Activated naive CD8-positive, alpha-beta T cell treated with anti-CD3 and anti-CD28 coated beads, Interleukin-2, amount 50 U/mL, for 24 hours (primary cell): Measurements from ENCODE around the gene SYNE3.
A peak's percentile ranks its signal among the peaks of the same experiment; 100 is the strongest.

Experiments used
- ATAC-seq: fragments of 150-1000 bp; cut with Tn5 transposase; one replicate; pipeline ENCODE4 v1.10.0; 2021
- DNase-seq: peaks from one replicate; pipeline ENCODE4 v3.0.0; 2021
- H3K27ac Mint-ChIP-seq: one replicate; pipeline ENCODE4 v1.8.0; 2021; ENCODE audit warnings: mild to moderate bottlenecking, mixed read lengths
- H3K27me3 Mint-ChIP-seq: one replicate; pipeline ENCODE4 v1.8.0; 2021; ENCODE audit warnings: mixed read lengths
- H3K36me3 Mint-ChIP-seq: one replicate; pipeline ENCODE4 v1.8.0; 2021; ENCODE audit warnings: low read depth, mixed read lengths
- H3K4me1 Mint-ChIP-seq: one replicate; pipeline ENCODE4 v1.8.0; 2021; ENCODE audit warnings: mixed read lengths
- H3K4me3 Mint-ChIP-seq: one replicate; pipeline ENCODE4 v1.8.0; 2021; ENCODE audit warnings: mild to moderate bottlenecking, moderate library complexity, mixed read lengths
- H3K9me3 Mint-ChIP-seq: one replicate; pipeline ENCODE4 v1.8.0; 2021; ENCODE audit warnings: mixed read lengths

SYNE3 gene, protein sequence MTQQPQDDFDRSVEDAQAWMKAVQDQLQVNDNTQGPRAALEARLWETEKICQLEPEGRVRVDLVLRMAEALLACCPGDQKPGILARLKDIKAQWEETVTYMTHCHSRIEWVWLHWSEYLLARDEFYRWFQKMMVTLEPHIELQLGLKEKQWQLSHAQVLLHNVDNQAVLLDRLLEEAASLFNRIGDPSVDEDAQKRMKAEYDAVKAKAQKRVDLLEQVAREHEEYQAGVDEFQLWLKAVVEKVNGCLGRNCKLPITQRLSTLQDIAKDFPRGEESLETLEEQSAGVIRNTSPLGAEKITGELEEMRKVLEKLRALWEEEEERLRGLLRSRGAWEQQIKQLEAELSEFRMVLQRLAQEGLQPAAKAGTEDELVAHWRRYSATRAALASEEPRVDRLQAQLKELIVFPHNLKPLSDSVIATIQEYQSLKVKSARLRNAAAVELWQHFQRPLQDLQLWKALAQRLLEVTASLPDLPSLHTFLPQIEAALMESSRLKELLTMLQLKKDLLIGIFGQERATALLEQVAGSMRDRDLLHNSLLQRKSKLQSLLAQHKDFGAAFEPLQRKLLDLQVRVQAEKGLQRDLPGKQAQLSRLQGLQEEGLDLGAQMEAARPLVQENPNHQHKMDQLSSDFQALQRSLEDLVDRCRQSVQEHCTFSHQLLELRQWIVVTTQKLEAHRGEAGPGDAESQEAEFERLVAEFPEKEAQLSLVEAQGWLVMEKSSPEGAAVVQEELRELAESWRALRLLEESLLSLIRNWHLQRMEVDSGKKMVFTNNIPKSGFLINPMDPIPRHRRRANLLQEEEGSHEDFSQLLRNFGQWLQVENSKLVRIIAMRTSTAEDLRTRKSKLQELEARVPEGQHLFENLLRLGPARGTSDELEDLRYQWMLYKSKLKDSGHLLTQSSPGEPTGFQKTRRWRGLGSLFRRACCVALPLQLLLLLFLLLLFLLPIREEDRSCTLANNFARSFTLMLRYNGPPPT

DNA sequence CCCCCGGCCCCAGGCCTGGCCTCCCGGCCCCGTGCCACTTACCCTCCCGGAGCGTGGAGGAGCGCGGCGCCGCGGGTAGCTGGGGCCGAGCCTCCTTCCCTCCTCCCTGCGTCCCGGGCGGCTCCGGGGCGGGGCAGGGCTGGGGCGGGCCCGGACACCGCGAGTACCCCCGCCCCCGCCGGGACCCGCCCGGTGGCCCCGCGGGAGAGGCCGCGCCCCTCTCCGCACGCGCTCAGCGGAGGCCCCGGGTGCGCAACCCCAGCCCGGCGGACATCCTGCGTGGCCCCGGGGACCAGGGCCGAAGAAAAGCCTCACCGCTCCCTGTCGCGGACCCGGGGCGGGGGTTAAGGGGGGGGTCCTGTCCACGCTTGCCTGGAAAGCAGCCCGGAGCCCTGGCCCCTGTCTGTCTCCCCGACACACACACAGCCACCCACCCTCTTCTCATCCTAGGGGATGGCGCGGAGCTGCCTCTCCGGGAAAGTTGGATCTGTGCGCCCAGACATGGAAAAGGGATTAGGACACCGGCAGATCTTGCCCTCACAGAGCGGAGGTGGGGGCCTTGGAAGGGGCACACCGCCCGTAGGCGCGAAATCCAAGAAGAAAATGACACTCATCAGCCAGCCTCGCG is at the start of gene SYNE3:
TSS of gene SYNE3 (minus strand) at position 97 of the 628 bp plus-strand sequence. CDS start 40,829 bp downstream, outside the sequence.
- no peaks in the 10 kb centered on the region for H3K27me3 Mint-ChIP-seq
- H3K27ac Mint-ChIP-seq, result peak within 1 kb of the TSS; percentile 98
- DNase-seq (peak; percentile 73), ATAC-seq (peak; percentile 65)
- H3K4me1 Mint-ChIP-seq, result peaks cover 74% of the 10 kb centered on the region
- peak within 1 kb of the TSS; percentile 87 for H3K4me3 Mint-ChIP-seq
- peaks cover 4% of the 10 kb centered on the region for H3K36me3 Mint-ChIP-seq
- H3K9me3 Mint-ChIP-seq, result no peaks in the 10 kb centered on the region

DNA sequence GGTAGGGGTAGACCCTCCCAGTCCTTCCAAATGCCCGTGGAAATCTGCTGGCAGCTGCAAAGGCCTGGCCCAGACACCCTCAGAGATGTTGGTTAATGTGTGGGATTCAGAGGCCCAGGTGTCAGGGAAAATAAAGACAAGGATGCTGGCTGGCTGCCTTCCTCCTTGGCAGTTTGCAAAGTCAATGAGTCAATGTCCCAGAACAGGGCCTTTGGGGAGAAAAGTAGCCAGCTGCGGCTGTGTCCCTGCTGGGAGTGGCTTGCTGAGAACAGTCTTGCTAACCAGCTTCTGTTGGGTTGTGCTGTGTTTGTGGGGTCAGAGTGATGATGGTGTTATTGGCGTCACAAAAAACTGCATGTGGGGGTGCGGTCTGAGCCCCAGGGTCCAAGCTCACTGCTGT is 47.6 kb upstream of the SYNE3 start:
- DNase-seq (no peak), ATAC-seq (no peak)
- Mint-ChIP-seq H3K36me3 (no peaks in the 10 kb centered on the region), H3K27ac (no peak overlapping the region), H3K9me3 (no peaks in the 10 kb centered on the region), H3K4me3 (no peak overlapping the region), H3K4me1 (peaks cover 3% of the 10 kb centered on the region), H3K27me3 (peaks cover 6% of the 10 kb centered on the region)

DNA sequence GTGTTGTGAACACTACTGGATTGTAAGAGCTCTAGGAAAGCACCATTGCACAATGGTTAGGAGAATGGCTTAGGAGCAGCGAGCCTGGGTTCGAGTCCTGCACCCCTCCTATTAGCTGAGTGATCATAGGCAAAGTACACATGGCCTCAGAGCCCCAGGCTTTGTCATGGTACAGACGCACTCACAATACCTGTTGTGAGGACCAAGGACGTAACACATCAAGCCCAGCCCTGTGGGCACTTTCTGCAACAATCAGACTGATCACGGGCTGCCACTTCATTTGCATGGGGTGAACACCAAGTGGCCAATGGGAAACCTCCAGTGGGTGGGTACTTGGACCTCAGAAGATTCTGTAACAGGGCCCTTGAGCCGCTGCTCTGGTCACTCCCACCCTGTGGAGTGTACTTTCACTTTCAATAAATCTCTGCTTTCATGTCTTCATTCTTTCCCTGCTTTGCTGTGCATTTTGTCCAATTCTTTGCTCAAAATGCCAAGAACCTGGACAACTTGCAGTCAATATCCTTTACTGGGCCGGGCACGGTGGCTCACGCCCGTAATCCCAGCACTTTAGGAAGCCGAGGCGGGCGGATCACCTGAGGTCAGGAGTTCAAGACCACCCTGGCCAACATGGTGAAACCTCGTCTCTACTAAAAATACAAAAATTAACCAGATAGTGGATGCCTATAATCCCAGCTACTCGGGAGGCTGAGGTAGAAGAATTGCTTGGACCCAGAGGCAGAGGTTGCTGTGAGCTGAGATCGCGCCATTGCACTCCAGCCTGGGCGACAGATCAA is 46.6 kb upstream of the SYNE3 start:
- DNase-seq (no peak), ATAC-seq (no peak)
- no peak overlapping the region for H3K4me3 Mint-ChIP-seq
- H3K27me3 Mint-ChIP-seq, result peaks cover 6% of the 10 kb centered on the region
- H3K27ac Mint-ChIP-seq, result no peak overlapping the region
- no peaks in the 10 kb centered on the region for H3K9me3 Mint-ChIP-seq
- peaks cover 3% of the 10 kb centered on the region for H3K4me1 Mint-ChIP-seq
- no peaks in the 10 kb centered on the region for H3K36me3 Mint-ChIP-seq

DNA sequence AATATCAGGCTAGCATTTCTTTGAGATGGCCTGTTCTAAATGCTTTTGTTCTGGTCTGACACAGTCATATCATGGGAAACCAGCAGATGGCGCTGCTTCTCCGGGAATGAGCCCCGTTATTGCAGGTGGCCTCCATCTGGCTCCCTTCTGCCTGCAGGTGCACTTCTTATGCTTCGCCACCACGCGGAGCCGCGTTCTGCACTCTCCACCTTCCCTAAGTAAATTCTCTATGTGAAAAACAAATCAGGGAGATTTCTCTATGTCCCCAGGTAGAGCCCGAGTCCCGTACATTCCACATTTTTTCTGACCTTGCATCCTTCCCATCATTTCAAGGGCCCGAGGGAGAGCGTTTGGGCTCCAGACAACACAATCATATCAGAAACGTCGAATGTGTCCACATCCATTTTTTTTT is 44.6 kb upstream of the SYNE3 start:
- Mint-ChIP-seq H3K4me1 (peaks cover 3% of the 10 kb centered on the region), H3K4me3 (no peak overlapping the region), H3K27ac (no peak overlapping the region), H3K36me3 (no peaks in the 10 kb centered on the region), H3K9me3 (no peaks in the 10 kb centered on the region), H3K27me3 (peaks cover 6% of the 10 kb centered on the region)
- DNase-seq, result peak; percentile 90
- peak; percentile 91 for ATAC-seq

DNA sequence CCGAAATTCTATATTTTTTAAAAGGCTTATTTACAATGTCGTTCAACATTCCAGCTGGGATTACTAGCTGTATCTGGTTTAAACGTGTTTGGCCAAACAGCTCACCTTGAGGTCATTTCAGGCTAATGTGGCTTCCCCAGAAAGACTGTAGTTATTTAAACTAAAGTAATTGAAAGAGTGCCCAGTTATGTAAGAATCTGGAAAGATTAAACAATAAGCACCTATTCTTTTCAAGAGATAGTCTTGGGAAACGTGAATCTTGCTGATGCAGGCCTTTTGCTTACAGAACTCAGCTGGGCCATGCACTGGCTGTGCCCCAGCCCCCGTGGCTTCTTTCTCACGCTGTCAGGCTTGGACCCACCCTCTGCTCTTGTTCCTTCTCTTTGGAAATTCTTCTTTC is 42.8 kb upstream of the SYNE3 start:
- no peak for DNase-seq
- H3K27me3 Mint-ChIP-seq, result peaks cover 6% of the 10 kb centered on the region
- H3K4me3 Mint-ChIP-seq, result no peak overlapping the region

DNA sequence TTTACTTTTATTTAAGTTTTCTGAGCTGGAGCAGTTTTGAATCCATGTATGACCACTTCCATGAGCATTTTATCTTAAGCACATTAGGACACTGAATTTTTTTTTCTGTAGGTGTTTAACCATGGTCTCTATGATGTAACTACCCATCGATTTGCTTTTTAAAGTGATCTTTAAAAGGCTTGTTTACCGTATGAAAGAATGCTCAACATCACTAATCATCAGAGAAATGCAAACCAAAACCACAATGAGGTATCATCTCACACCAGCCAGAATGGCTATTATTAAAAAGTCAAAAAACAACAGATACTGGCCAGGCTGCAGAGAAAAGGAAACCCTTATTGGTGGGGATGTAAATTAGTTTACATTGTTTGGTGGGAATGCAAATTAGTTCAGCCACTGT is 41.4 kb upstream of the SYNE3 start:
- H3K4me1 Mint-ChIP-seq, result peaks cover 3% of the 10 kb centered on the region
- ATAC-seq, result no peak
- H3K27ac Mint-ChIP-seq, result no peak overlapping the region
- no peaks in the 10 kb centered on the region for H3K9me3 Mint-ChIP-seq
- no peak for DNase-seq
- H3K36me3 Mint-ChIP-seq, result no peaks in the 10 kb centered on the region
- no peak overlapping the region for H3K4me3 Mint-ChIP-seq
- peaks cover 6% of the 10 kb centered on the region for H3K27me3 Mint-ChIP-seq

More for the DNA sequence above, 42.8 kb upstream of the SYNE3 start:
- Mint-ChIP-seq H3K4me1 (peaks cover 3% of the 10 kb centered on the region), H3K27ac (no peak overlapping the region), H3K36me3 (no peaks in the 10 kb centered on the region), H3K9me3 (no peaks in the 10 kb centered on the region)
- ATAC-seq, result no peak

DNA sequence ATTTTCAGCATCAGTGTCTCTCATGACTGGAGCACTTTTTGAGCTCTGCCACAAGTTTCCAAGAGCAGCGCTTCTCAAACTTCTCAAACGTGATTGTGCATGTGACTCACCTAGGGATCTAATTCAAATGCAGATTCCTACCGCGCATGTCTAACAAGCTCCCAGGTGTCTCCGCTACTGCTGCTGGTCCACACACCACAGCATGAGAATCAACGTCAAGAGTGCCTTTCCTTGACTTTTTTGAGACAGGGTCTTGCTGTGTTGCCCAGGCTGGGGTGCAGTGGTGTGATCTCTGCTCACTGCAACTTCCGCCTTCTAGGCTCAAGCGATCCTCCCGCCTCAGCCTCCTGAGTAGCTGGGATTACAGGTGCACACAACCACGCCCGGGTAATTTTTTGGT is 40.8 kb upstream of the SYNE3 start:
- Mint-ChIP-seq H3K27ac (no peak overlapping the region), H3K4me3 (no peak overlapping the region), H3K9me3 (no peaks in the 10 kb centered on the region), H3K27me3 (peaks cover 6% of the 10 kb centered on the region), H3K4me1 (peaks cover 3% of the 10 kb centered on the region), H3K36me3 (no peaks in the 10 kb centered on the region)
- ATAC-seq (no peak), DNase-seq (no peak)

DNA sequence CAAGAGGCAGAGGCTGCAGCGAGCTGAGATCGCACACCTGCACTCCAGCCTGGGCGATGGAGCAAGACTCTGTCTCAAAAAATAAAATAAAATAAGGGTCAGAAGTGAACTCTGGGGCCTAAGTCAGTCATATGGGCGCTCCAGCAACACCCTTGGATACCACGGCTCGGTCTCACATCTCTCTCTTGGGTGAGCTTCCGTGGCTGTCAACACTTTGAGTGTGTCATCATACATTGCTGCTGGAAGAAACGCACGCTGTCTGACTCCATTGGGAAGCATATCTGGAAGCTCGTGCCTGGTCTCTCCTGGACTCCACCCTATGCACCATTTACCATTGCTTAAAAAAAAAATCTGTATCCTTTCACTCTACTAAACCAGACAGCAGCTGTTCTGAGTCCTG is 38.6 kb upstream of the SYNE3 start:
- no peak for ATAC-seq
- Mint-ChIP-seq H3K4me3 (no peak overlapping the region), H3K27me3 (no peaks in the 10 kb centered on the region), H3K27ac (no peak overlapping the region), H3K9me3 (no peaks in the 10 kb centered on the region), H3K36me3 (peaks cover 3% of the 10 kb centered on the region), H3K4me1 (no peaks in the 10 kb centered on the region)
- no peak for DNase-seq

DNA sequence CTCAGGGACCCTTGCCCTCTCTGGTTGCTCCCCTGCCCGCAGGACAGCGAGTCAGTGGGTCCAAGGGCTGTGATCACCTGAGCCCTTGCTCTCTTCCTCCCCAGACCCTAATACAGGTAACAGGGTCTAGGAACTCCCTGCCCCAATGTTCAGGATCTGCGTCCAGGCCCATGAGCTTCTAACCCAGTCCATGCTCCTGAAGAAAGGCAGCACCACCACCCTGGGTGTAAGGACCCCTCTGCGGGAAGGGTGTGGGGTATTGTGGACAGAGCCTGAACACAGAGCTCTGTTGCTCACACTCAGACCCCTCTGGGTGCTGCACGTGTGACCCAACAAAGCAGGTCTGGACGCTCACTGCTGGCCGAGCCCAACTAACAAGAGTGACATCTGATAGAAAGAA is 36.7 kb upstream of the SYNE3 start:
- Mint-ChIP-seq H3K27me3 (no peaks in the 10 kb centered on the region), H3K27ac (no peak overlapping the region), H3K36me3 (peaks cover 3% of the 10 kb centered on the region), H3K9me3 (no peaks in the 10 kb centered on the region), H3K4me1 (no peaks in the 10 kb centered on the region), H3K4me3 (no peak overlapping the region)
- ATAC-seq (no peak), DNase-seq (no peak)

DNA sequence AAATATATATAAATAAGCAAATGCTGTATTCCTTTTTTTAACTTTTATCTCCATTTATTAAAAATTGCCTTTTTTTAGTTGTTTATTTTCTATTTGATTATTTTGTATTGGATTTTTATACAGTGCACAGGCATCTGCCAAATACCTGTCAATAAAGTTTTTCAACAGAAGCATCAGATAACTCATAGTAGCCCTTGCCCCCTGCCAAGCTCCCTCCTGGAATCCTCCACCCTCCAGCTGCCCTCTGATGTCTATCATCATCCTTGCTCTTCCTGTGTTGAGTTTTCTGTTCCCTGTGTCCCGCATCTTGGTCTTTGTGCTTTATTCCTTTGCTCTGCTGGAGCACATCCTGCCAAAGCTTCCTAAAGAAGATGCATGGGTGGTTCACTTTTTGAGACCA is 35.0 kb upstream of the SYNE3 start:
- H3K27ac Mint-ChIP-seq, result no peak overlapping the region
- H3K27me3 Mint-ChIP-seq, result no peaks in the 10 kb centered on the region
- H3K36me3 Mint-ChIP-seq, result peaks cover 3% of the 10 kb centered on the region
- H3K9me3 Mint-ChIP-seq, result no peaks in the 10 kb centered on the region
- H3K4me3 Mint-ChIP-seq, result no peak overlapping the region
- DNase-seq (no peak), ATAC-seq (no peak)
- no peaks in the 10 kb centered on the region for H3K4me1 Mint-ChIP-seq

DNA sequence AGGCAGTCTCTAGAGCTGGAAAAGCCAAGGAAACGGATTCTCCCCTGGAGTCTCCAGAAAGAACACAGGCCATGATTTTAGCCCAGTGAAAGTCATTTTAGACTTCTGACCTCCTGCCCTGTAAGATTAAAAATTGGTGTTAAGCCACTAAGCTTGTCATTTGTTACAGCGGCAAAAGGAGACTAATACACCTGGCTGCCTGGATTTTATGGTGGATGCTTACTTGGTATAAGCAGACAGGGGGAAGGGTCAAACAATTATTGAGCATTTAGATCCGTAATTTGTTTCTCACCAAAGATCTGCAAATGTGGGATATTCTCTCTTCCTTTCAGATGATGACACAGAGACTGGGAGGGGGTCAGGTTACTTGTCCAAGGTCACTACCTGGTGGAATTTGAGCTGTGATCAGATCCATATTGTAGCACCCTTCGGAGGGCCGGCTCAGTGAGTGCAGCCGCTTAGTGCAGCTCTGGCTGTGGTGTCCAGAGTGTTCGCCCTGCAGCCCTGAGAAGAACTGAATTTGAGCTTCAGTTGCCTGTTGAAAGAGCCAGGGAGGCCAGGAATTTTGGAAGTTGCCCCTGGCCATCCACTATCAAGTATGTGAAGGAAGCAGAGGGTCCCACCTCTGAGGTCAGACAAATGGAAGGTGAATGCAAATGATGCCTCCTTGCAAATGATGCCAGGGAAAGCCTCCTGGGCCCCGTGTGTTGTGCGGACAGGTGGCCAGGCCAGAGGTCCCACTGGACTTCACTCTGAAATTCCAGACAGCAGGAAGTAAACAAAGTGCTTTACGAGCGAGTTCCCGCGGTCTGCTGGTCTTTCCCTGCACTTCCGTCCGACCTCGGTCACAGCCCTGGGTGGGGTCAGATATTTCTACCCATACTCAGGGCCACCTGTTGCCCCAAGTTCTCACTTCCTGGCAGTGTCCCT is 33.5 kb upstream of the SYNE3 start:
- H3K27me3 Mint-ChIP-seq, result no peaks in the 10 kb centered on the region
- peaks cover 8% of the 10 kb centered on the region for H3K36me3 Mint-ChIP-seq
- no peak overlapping the region for H3K27ac Mint-ChIP-seq
- peaks cover 9% of the 10 kb centered on the region for H3K4me1 Mint-ChIP-seq
- H3K4me3 Mint-ChIP-seq, result no peak overlapping the region
- no peak for DNase-seq
- no peaks in the 10 kb centered on the region for H3K9me3 Mint-ChIP-seq
- ATAC-seq, result no peak

DNA sequence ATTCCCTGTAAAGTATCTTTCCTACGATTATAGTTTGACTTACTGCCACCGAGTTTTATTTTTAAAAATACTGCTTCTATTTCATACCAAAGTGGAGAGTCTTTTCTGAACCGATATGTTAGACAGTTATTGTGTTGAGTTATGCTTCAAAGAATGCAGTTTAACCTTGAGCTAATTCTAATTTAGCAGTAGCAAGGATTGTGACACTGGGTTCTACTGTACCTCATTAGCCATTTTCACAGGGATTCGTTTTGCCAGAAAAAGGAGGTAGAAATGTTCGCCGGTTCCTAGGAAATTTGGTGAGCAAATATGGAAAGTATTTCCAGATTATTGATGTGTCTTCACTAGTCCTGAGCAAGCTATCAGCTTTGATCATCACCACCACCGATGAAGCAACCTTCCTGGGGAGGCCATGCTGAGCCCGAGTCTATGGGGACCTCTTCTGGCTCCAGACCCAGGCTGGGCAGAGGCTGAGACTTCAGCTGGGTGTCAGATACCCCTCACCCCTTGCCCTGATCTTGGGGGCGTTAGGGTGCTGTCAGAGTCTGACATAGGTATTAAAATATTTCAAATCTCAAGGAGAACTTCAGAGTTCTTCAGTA is 32.0 kb upstream of the SYNE3 start:
- peaks cover 19% of the 10 kb centered on the region for H3K36me3 Mint-ChIP-seq
- no peak for DNase-seq
- no peaks in the 10 kb centered on the region for H3K9me3 Mint-ChIP-seq
- H3K4me1 Mint-ChIP-seq, result peaks cover 9% of the 10 kb centered on the region
- no peak for ATAC-seq
- no peaks in the 10 kb centered on the region for H3K27me3 Mint-ChIP-seq
- no peak overlapping the region for H3K4me3 Mint-ChIP-seq
- H3K27ac Mint-ChIP-seq, result no peak overlapping the region
